Measurements from ENCODE around the gene RBCK1.

- TF ChIP-seq CTCF (IDR thresholded peaks at IDR 0.05), result no peak
- no peak for TF ChIP-seq POLR2A (IDR thresholded peaks at IDR 0.05)
These were observed 52.1 kb downstream of the RBCK1 start for GRCh38 chr20:460180-460579.
